CD4-positive, alpha-beta T cell treated with Interleukin-10 for 1 hour (primary cell): ENCODE results near the gene ANKS3.

Source experiments
- DNase-seq: peaks from one replicate; pipeline ENCODE4 v3.0.0-alpha.2; 2020

Gene ANKS3

GRCh38 chr16:4724661-4725270 lies 9.3 kb downstream of the ANKS3 start:
- no peak for DNase-seq

- no peak for DNase-seq
Measured at GRCh38 chr16:4723071-4723767, 10.9 kb downstream of the ANKS3 start.

- no peak for DNase-seq
Measured at GRCh38 chr16:4718466-4718865, 15.6 kb downstream of the ANKS3 start.

- no peak for DNase-seq
Measured at GRCh38 chr16:4714996-4715395, 19.1 kb downstream of the ANKS3 start.

- DNase-seq = no peak
Measured at GRCh38 chr16:4713663-4714501, 20.2 kb downstream of the ANKS3 start.

- DNase-seq = no peak
Measured at GRCh38 chr16:4709481-4709880, 24.6 kb downstream of the ANKS3 start.

GRCh38 chr16:4706871-4707270 lies 27.2 kb downstream of the ANKS3 start:
- DNase-seq = no peak

GRCh38 chr16:4704913-4705312 lies 29.2 kb downstream of the ANKS3 start:
- no peak for DNase-seq

GRCh38 chr16:4704491-4704890 lies 29.6 kb downstream of the ANKS3 start:
- DNase-seq = no peak

GRCh38 chr16:4703906-4704305 lies 30.2 kb downstream of the ANKS3 start:
- DNase-seq = no peak

- no peak for DNase-seq
Measured at GRCh38 chr16:4702466-4702808, 31.6 kb downstream of the ANKS3 start.

GRCh38 chr16:4701791-4702465 lies 32.1 kb downstream of the ANKS3 start:
- no peak for DNase-seq

GRCh38 chr16:4700997-4701743 lies 32.9 kb downstream of the ANKS3 start:
- no peak for DNase-seq

- peak; percentile 26 for DNase-seq
Measured at GRCh38 chr16:4700380-4700996, 33.6 kb downstream of the ANKS3 start.

- DNase-seq = no peak
Measured at GRCh38 chr16:4699046-4699556, 35.0 kb downstream of the ANKS3 start.

- no peak for DNase-seq
Measured at GRCh38 chr16:4698321-4699045, 35.6 kb downstream of the ANKS3 start.

GRCh38 chr16:4697848-4698291 lies 36.2 kb downstream of the ANKS3 start:
- no peak for DNase-seq

- no peak for DNase-seq
Measured at GRCh38 chr16:4696905-4697847, 36.9 kb downstream of the ANKS3 start.

GRCh38 chr16:4696172-4696904 lies 37.7 kb downstream of the ANKS3 start:
- no peak for DNase-seq
